Liver (tissue), 9 donors: ENCODE data around the gene LCT. TPM values are rescaled to one million over a fixed set of nuclear protein-coding genes. Genes with fewer than 3 reads are reported as not detected.

ENCODE experiments used
- DNase-seq: peaks from one replicate; pipeline ENCODE4 v3.0.0-alpha.2; 2017; ENCODE audit warnings: low spot score
- H3K27ac ChIP-seq, 2 donors: one replicate each; pipeline ENCODE4 v1.7.0; 2013; ENCODE audit warnings: inconsistent platforms in 2 of 2, low read length in 2 of 2, control low read depth in 1 of 2, low read depth in 1 of 2, mild to moderate bottlenecking in 1 of 2
- H3K27me3 ChIP-seq, 4 donors: one replicate each; pipeline versions ENCODE4 v1.6.1 to v1.7.0; 2013; ENCODE audit warnings: low read length in 3 of 4, inconsistent platforms in 1 of 4, mild to moderate bottlenecking in 1 of 4, moderate library complexity in 1 of 4; ENCODE audit not compliant: control insufficient read depth in 4 of 4, insufficient read depth in 4 of 4
- H3K36me3 ChIP-seq, 4 donors: one replicate each; pipeline versions ENCODE4 v1.6.1 to v1.7.0; 2013; ENCODE audit warnings: low read length in 3 of 4, mild to moderate bottlenecking in 3 of 4, low read depth in 1 of 4, moderate library complexity in 1 of 4; ENCODE audit not compliant: control insufficient read depth in 4 of 4, insufficient read depth in 3 of 4
- H3K4me1 ChIP-seq, 4 donors: one replicate each; pipeline versions ENCODE4 v1.6.1 to v1.7.0; 2013; ENCODE audit warnings: low read length in 3 of 4, mild to moderate bottlenecking in 3 of 4, moderate library complexity in 1 of 4; ENCODE audit not compliant: control insufficient read depth in 4 of 4, insufficient read depth in 4 of 4
- H3K4me3 ChIP-seq, 3 donors: one replicate each; pipeline versions ENCODE4 v1.6.1 to v1.7.0; 2013; ENCODE audit warnings: low read length in 3 of 3, control low read depth in 1 of 3, low read depth in 1 of 3, mild to moderate bottlenecking in 1 of 3
- H3K9ac ChIP-seq, 2 donors: one replicate each; pipeline ENCODE4 v1.7.0; 2013; ENCODE audit warnings: low read length in 2 of 2, mild to moderate bottlenecking in 2 of 2, moderate library complexity in 2 of 2, control low read depth in 1 of 2, low read depth in 1 of 2
- H3K9me3 ChIP-seq, 4 donors: one replicate each; pipeline versions ENCODE4 v1.6.1 to v1.7.0; 2013; ENCODE audit warnings: low read length in 3 of 4; ENCODE audit not compliant: control insufficient read depth in 4 of 4
- FOXA1 ChIP-seq: IDR thresholded peaks from 2 replicates; pipeline ENCODE4 v1.6.1; 2016; ENCODE audit warnings: antibody characterized with exemption
- GABPA ChIP-seq, 2 donors: IDR thresholded peaks in 1 of 2; conservative IDR thresholded peaks in 1 of 2; 2 replicates each; pipeline ENCODE4 v1.6.1; 2016; ENCODE audit warnings: antibody characterized with exemption in 2 of 2, mild to moderate bottlenecking in 1 of 2, moderate library complexity in 1 of 2
- HNF4A ChIP-seq, 2 donors: conservative IDR thresholded peaks; 2 replicates each; pipeline ENCODE4 v1.6.1; 2016; ENCODE audit warnings: antibody characterized with exemption in 2 of 2, mild to moderate bottlenecking in 2 of 2
- HNF4G ChIP-seq: IDR thresholded peaks from 2 replicates; pipeline ENCODE4 v1.6.1; 2016; ENCODE audit warnings: antibody characterized with exemption
- JUND ChIP-seq, 2 donors: IDR thresholded peaks; 2 replicates each; pipeline ENCODE4 v1.6.1; 2016; ENCODE audit warnings: antibody characterized with exemption in 2 of 2
- NR2F2 ChIP-seq: IDR thresholded peaks from 2 replicates; pipeline ENCODE4 v1.6.1; 2016; ENCODE audit warnings: antibody characterized with exemption
- REST ChIP-seq: IDR thresholded peaks from 2 replicates; pipeline ENCODE4 v1.6.1; 2016; ENCODE audit warnings: antibody characterized with exemption, mild to moderate bottlenecking
- RXRA ChIP-seq, 2 donors: IDR thresholded peaks; 2 replicates each; pipeline ENCODE4 v1.6.1; 2017 to 2018; ENCODE audit warnings: antibody characterized with exemption in 2 of 2, mild to moderate bottlenecking in 1 of 2
- YY1 ChIP-seq: IDR thresholded peaks from 2 replicates; pipeline ENCODE4 v1.6.1; 2016; ENCODE audit warnings: antibody characterized with exemption, mild to moderate bottlenecking
- WGBS: extraction: QIAGEN DNeasy Blood & Tissue Kit; methylation state at CpG from one replicate; pipeline ENCODE4 v1.1.7; 2013; 5-methylcytosine and 5-hydroxymethylcytosine counted together
- polyA plus RNA-seq, 2 donors: library from polyadenylated mRNA; stranded (reverse) in 1 of 2; unstranded in 1 of 2; fragments of 200-250 nt in 1 of 2; fragments of >200 nt in 1 of 2; fragmentation: Nextera tagmentation in 1 of 2; extraction: Ambion mirVana in 1 of 2; gene quantifications; one replicate each; pipeline versions ENCODE4 v1.2.1 to v1.2.3, GENCODE V29; 2013 to 2015
- total RNA-seq, 2 donors: library from RNA; depleted of rRNA; stranded (reverse); fragments of >200 nt; gene quantifications; one replicate each; pipeline ENCODE4 v1.2.3, GENCODE V29; 2014
- TF ChIP-seq, protein P1 (sequence below): IDR thresholded peaks from 2 replicates; pipeline ENCODE4 v1.6.1; 2016; ENCODE audit warnings: antibody characterized with exemption
- donor health status: healthy.
- donor health status: healthy.
- donor health status: healthy.
- donor health status: healthy.
- donor health status: healthy.

Gene LCT
- total and polyA plus RNA-seq, 4 donors: not detected

DNA sequence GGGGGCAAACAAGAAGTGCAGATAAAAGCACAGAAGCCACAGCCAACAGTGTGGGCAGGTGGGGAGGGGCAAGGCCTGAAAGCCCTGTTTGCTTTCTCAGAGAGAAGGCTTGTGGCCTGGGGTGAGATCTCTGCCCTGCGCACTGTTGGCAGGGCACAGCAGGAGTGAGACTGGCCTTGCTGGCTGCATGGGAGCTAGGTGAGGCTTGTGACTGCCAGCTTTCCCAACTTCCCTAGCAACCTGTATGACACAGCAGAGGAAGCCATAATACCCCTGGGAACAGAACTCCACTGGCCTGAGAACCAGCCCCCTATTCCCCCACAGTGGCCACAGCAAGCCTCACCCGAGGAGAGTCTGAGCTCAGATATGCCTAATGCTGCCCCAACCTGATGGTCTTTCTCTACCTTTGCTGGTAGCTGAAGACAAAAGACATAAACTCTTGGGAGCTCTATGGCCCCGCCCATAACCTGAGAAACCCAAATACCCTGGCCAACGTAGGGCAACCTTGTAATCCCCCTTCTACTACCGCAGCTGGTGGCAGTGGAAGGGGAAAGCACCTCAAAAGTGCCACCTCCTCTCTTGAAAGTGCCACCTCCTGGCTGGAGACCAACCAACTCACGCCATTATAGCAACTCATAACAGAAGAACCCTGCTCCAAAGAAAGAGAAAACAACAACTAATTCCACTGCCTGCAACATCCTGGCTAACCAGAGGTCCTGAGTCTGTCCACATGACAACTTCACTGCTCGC is 44.4 kb downstream of the LCT start:
- Histone ChIP-seq H3K27me3 (no peaks in the 10 kb centered on the region), H3K9me3 (no peaks in the 10 kb centered on the region), H3K9ac (no peak overlapping the region), H3K36me3 (peaks cover 0 to 3% (median 0%) of the 10 kb centered on the region in 4 donors), H3K4me3 (no peak overlapping the region), H3K27ac (no peak overlapping the region), H3K4me1 (no peaks in the 10 kb centered on the region)
- 78% methylated on average over 7 of the region's 7 CpGs for WGBS
- no peak for DNase-seq
- TF ChIP-seq REST (no peak), YY1 (peak; percentile 34), RXRA (IDR thresholded peaks at IDR 0.05) (peak in 1 of 2 donors; percentile 21), HNF4A (conservative IDR thresholded peaks at IDR 0.05) (peak in 1 of 2 donors; percentile 32), NR2F2 (no peak)

GRCh38 chr2:135791418-135792190 is 45.4 kb downstream of the LCT start:
- peaks cover 0 to 6% (median 1%) of the 10 kb centered on the region in 4 donors for H3K36me3 ChIP-seq
- no peak overlapping the region for H3K4me3 ChIP-seq
- DNase-seq: no peak
- H3K27ac ChIP-seq: no peak overlapping the region
- TF ChIP-seq GABPA (IDR thresholded peaks at IDR 0.05 in 1 of 2, conservative IDR thresholded peaks at IDR 0.05 in 1 of 2) (no peak), RXRA (IDR thresholded peaks at IDR 0.05) (no peak)
- TF ChIP-seq, protein P1, sequence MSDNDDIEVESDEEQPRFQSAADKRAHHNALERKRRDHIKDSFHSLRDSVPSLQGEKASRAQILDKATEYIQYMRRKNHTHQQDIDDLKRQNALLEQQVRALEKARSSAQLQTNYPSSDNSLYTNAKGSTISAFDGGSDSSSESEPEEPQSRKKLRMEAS: no peak
- H3K9me3 ChIP-seq: no peaks in the 10 kb centered on the region
- H3K4me1 ChIP-seq: no peaks in the 10 kb centered on the region
- no peak overlapping the region for H3K9ac ChIP-seq
- H3K27me3 ChIP-seq: no peaks in the 10 kb centered on the region
- 93% methylated on average over 2 of the region's 2 CpGs for WGBS

DNA sequence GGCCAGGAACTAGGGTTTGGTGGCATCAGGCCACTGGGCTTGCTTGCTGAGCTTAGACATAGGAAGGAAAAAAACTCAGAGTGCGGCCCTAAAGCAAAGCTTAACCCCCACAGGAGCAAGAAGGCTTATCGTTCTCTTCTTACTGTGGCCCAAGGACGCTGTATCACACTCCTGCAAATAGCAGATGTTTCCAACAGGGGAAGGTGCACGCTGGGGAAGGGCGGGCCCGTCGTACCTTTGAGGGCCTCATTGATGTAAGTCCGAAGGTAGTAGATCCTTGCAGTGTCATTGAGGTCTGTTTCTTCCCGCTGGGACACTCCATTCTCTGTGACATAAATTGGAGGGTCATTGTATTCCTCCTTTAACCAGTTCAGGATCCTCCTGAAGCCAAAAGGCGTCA is 46.6 kb downstream of the LCT start:
- no peak overlapping the region for H3K9ac ChIP-seq
- no peaks in the 10 kb centered on the region for H3K27me3 ChIP-seq
- no peaks in the 10 kb centered on the region for H3K4me1 ChIP-seq
- no peak overlapping the region for H3K4me3 ChIP-seq
- DNase-seq: no peak
- H3K9me3 ChIP-seq: no peaks in the 10 kb centered on the region
- WGBS: 96% methylated on average over 10 of the region's 10 CpGs
- TF ChIP-seq HNF4G (no peak), RXRA (IDR thresholded peaks at IDR 0.05) (no peak), REST (no peak), FOXA1 (no peak), JUND (IDR thresholded peaks at IDR 0.05) (no peak)
- no peak overlapping the region for H3K27ac ChIP-seq
- H3K36me3 ChIP-seq: peaks cover 0 to 8% (median 5%) of the 10 kb centered on the region in 4 donors
